ENCODE results near the gene PRELID3B.

- TF ChIP-seq CREB1 (IDR thresholded peaks at IDR 0.05; ENCODE audit: low read depth) (no peak), USF1 (IDR thresholded peaks at IDR 0.05) (no peak), EP300 (IDR thresholded peaks at IDR 0.05; ENCODE audit: borderline replicate concordance) (no peak), YY1 (IDR thresholded peaks at IDR 0.05; ENCODE audit: low read depth) (no peak), TAF1 (IDR thresholded peaks at IDR 0.05; ENCODE audit: low read depth) (no peak), CEBPB (IDR thresholded peaks at IDR 0.05) (no peak), EGR1 (IDR thresholded peaks at IDR 0.05) (no peak), FOXM1 (IDR thresholded peaks at IDR 0.05; ENCODE audit: borderline replicate concordance, low read depth) (no peak), RAD21 (IDR thresholded peaks at IDR 0.05; ENCODE audit: low read depth) (no peak), REST (IDR thresholded peaks at IDR 0.05; ENCODE audit: low read depth) (no peak), TCF12 (IDR thresholded peaks at IDR 0.05; ENCODE audit: low read depth) (no peak), ZBTB7A (IDR thresholded peaks at IDR 0.05; ENCODE audit: low read depth) (no peak)
Measured at GRCh38 chr20:59068534-59068933, 25.9 kb upstream of the PRELID3B start.

All from Ishikawa (cell line).